GM12878 (cell line): Measurements from ENCODE around the gene TMBIM1. TPM values are rescaled to one million over a fixed set of nuclear protein-coding genes. Genes with fewer than 3 reads are reported as not detected.
A peak's percentile ranks its signal among the peaks of the same experiment; 100 is the strongest.

Experiments used
- ATAC-seq: fragments of 200-7000 bp; cut with Tn5 transposase; 3 replicates; pipeline ENCODE4 v1.9.1; 2020; ENCODE audit warnings: mild to moderate bottlenecking, moderate library complexity
- BruUV-seq: library from RNA; stranded (reverse); fragments of 400-500 nt; replicated peaks from 2 replicates; lab custom pipeline; 2021; lab: Mats Ljungman, UMichigan
- CTCF ChIA-PET: fragments of 300-600 bp; sonication (Branson Sonifier 250); formaldehyde crosslinking; extraction: SDS; loops from one replicate; lab custom pipeline; 2021; ENCODE audit warnings: inconsistent platforms; lab: Yijun Ruan, JAX
- POLR2A ChIA-PET: fragments of 350-600 bp; formaldehyde crosslinking; extraction: SDS; loops from one replicate; lab custom pipeline; 2021; ENCODE audit warnings: inconsistent platforms; lab: Charles Lee
- RAD21 ChIA-PET: fragments of 300-600 bp; sonication (Branson Sonifier 250); formaldehyde crosslinking; loops from one replicate; lab custom pipeline; 2023; ENCODE audit warnings: antibody characterized with exemption; ENCODE audit not compliant: unreplicated experiment; lab: Charles Lee
- SMC1A ChIA-PET: fragments of 300-600 bp; sonication (Branson Sonifier 250); formaldehyde crosslinking; loops from one replicate; lab custom pipeline; 2023; ENCODE audit not compliant: unreplicated experiment, uncharacterized antibody; lab: Charles Lee
- DNase-seq: peaks from one replicate; pipeline ENCODE4 v3.0.0-alpha.2; 2011; ENCODE audit warnings: low read depth, low spot score
- FAIRE-seq: peaks from 3 replicates; lab custom pipeline; 2011; peaks lifted over from hg19 to GRCh38; lab: Jason Lieb, UNC
- H2AFZ ChIP-seq: 2 replicates; pipeline ENCODE4 v1.6.0; 2011; ENCODE audit warnings: low read depth, low read length, control low read depth; ENCODE audit not compliant: control insufficient read depth
- H3K27ac ChIP-seq: 2 replicates; pipeline ENCODE4 v1.5.1; 2011; ENCODE audit warnings: control low read depth; ENCODE audit not compliant: control insufficient read depth, insufficient read depth
- H3K27me3 ChIP-seq, 2 experiments: replicated peaks in 1 of 2; 2 replicates each; pipeline versions ENCODE4 v1.6.0 to v1.6.1; 2011; ENCODE audit warnings: low read length in 1 of 2; ENCODE audit not compliant: control insufficient read depth in 2 of 2, insufficient read depth in 2 of 2
- H3K36me3 ChIP-seq, 2 experiments: 2 replicates each; pipeline ENCODE4 v1.5.1; 2011; ENCODE audit warnings: low read length in 1 of 2; ENCODE audit not compliant: control insufficient read depth in 2 of 2, insufficient read depth in 2 of 2
- H3K4me1 ChIP-seq: 2 replicates; pipeline ENCODE4 v1.6.1; 2011; ENCODE audit warnings: mild to moderate bottlenecking, low read length, moderate library complexity, mixed read lengths; ENCODE audit not compliant: control insufficient read depth, insufficient read depth
- H3K4me2 ChIP-seq: 2 replicates; pipeline ENCODE4 v1.6.0; 2011; ENCODE audit warnings: control low read depth; ENCODE audit not compliant: control insufficient read depth, insufficient read depth
- H3K4me3 ChIP-seq: fragments of 200-600 bp; sonication (generic); 2 replicates; pipeline ENCODE4 v1.5.1; 2016
- H3K79me2 ChIP-seq: 2 replicates; pipeline ENCODE4 v1.6.0; 2011; ENCODE audit warnings: low read length; ENCODE audit not compliant: control insufficient read depth, insufficient read depth
- H3K9ac ChIP-seq: 2 replicates; pipeline ENCODE4 v1.8.0; 2011; ENCODE audit warnings: low read length, control low read depth, mixed read lengths; ENCODE audit not compliant: control insufficient read depth, insufficient read depth
- H3K9me3 ChIP-seq: replicated peaks from 3 replicates; pipeline ENCODE4 v1.5.1; 2011; ENCODE audit warnings: mild to moderate bottlenecking, low read length; ENCODE audit not compliant: control insufficient read depth, insufficient read depth
- H4K20me1 ChIP-seq: 2 replicates; pipeline ENCODE4 v1.6.0; 2011; ENCODE audit not compliant: control insufficient read depth, insufficient read depth
- E2F4 ChIP-seq: IDR thresholded peaks from 2 replicates; pipeline ENCODE4 v1.6.1; 2012; ENCODE audit warnings: low read depth, low read length, improper control_type of control experiment
- SPI1 ChIP-seq: IDR thresholded peaks from 2 replicates; pipeline ENCODE4 v1.6.1; 2011; ENCODE audit warnings: low read depth, mild to moderate bottlenecking, low read length, moderate library complexity, borderline replicate concordance; ENCODE audit not compliant: insufficient read depth
- WGBS: methylation state at CpG from one replicate; pipeline ENCODE4 v1.1.6; 2016; ENCODE audit warnings: low lambda C conversion rate; ENCODE audit not compliant: insufficient replicate concordance, insufficient coverage; ENCODE audit errors: missing lambda C conversion rate; 5-methylcytosine and 5-hydroxymethylcytosine counted together
- in situ Hi-C: fragments of 300-500 bp; cut with MboI; formaldehyde crosslinking; loops from 9 replicates; pipeline ENCODE4 v1.14.3; 2018; ENCODE audit warnings: mixed read lengths
- intact Hi-C: fragments of 100-400 bp; cut with micrococcal nuclease; formaldehyde crosslinking; loops from one replicate; pipeline ENCODE4 v1.14.2; 2022; ENCODE audit not compliant: unreplicated experiment
- polyA plus RNA-seq, 11 experiments: library from polyadenylated mRNA; depleted of rRNA in 4 of 11; unstranded in 6 of 11; stranded (reverse) in 5 of 11; fragments of >200 nt; fragmentation: Nextera tagmentation in 4 of 11; fragmentation: Illumina TruSeq in 1 of 11; extraction: Ambion mirVana in 4 of 11; extraction: Trizol in 1 of 11; gene quantifications; 1 replicate in 1 of 11; 2 replicates in 10 of 11; pipeline versions ENCODE4 v1.2.1 to v1.2.3, GENCODE V29; 2011 to 2016; ENCODE audit warnings: inconsistent platforms in 2 of 11, missing spikeins in 2 of 11, low read depth in 1 of 11
- total RNA-seq, 4 experiments: library from RNA; depleted of rRNA in 3 of 4; stranded (reverse); fragments of >200 nt in 3 of 4; fragmentation: Illumina TruSeq in 1 of 4; extraction: Trizol in 1 of 4; gene quantifications; 2 replicates each; pipeline versions ENCODE4 v1.2.1 to v1.2.3, GENCODE V29; 2013 to 2021

TMBIM1 gene
- total and polyA plus RNA-seq, 10 of the 15 experiments (the other 5 are each of a cell fraction or from before 2014, with no cell fraction given), result 6.1 to 38.3 (median 26.2) TPM

GRCh38 chr2:218271865-218272530, 20.3 kb downstream of the TMBIM1 start:
- Histone ChIP-seq H3K27ac (no peak overlapping the region), H3K36me3 (peaks cover 18 to 21% of the 10 kb centered on the region in 2 experiments), H3K27me3 (no peaks in the 10 kb centered on the region), H3K9ac (no peak overlapping the region), H3K4me2 (peak overlapping the region; percentile 90), H2AFZ (no peak overlapping the region), H3K9me3 (no peaks in the 10 kb centered on the region), H3K4me1 (peaks cover 18% of the 10 kb centered on the region), H3K79me2 (peaks cover 19% of the 10 kb centered on the region), H3K4me3 (0 out of 2 replicates have a peak overlapping the region, but pooled peaks have one; percentile 88), H4K20me1 (no peaks in the 10 kb centered on the region)
- ChIA-PET CTCF (interaction anchor here (0.7 to 7.0 kb wide), 24 partner anchors 12 to 415 kb away, joined by 3 to 154 read pairs (median 6); partner anchors contain the start of genes CATIP, GPBAR1, RNF25 and STK36), SMC1A (interaction anchor here (0.6 to 7.6 kb wide), 17 partner anchors 16 to 299 kb away, joined by 3 to 194 read pairs (median 3); partner anchors contain the start of genes CATIP and TMBIM1), POLR2A (interaction anchor here (0.6 to 6.8 kb wide), 9 partner anchors 12 to 122 kb away, joined by 3 to 84 read pairs (median 4); partner anchors contain the start of gene TMBIM1), RAD21 (interaction anchor here (0.6 to 7.3 kb wide), 17 partner anchors 13 to 386 kb away, joined by 3 to 141 read pairs (median 4); partner anchors contain the start of genes CATIP and TMBIM1)
- intact Hi-C loops (loop anchor here (1.0 to 5.0 kb wide), 5 partner anchors 15 to 295 kb away; partner anchors contain the start of genes CATIP, CNOT9 and USP37), in situ Hi-C loops (no loop called here)
- DNase-seq (no peak), ATAC-seq (no peak), FAIRE-seq (no peak)
- TSS peak; percentile 57 for BruUV-seq
- TF ChIP-seq E2F4 (no peak), SPI1 (peak; percentile 7; the same call in 1 of the 2 replicates)
- 59% methylated on average over 5 of the region's 5 CpGs for WGBS
